ENCODE results near the gene NOPCHAP1. TPM values are rescaled to one million over a fixed set of nuclear protein-coding genes. Genes with fewer than 3 reads are reported as not detected.
"Not testable (repeated sequence)": the region's sequence is repeated elsewhere in the genome, so short reads cannot be mapped to it uniquely, and the experiment has no call there.

Gene NOPCHAP1, protein sequence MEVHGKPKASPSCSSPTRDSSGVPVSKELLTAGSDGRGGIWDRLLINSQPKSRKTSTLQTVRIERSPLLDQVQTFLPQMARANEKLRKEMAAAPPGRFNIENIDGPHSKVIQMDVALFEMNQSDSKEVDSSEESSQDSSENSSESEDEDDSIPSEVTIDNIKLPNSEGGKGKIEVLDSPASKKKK
- 31.9 TPM for total RNA-seq

DNA sequence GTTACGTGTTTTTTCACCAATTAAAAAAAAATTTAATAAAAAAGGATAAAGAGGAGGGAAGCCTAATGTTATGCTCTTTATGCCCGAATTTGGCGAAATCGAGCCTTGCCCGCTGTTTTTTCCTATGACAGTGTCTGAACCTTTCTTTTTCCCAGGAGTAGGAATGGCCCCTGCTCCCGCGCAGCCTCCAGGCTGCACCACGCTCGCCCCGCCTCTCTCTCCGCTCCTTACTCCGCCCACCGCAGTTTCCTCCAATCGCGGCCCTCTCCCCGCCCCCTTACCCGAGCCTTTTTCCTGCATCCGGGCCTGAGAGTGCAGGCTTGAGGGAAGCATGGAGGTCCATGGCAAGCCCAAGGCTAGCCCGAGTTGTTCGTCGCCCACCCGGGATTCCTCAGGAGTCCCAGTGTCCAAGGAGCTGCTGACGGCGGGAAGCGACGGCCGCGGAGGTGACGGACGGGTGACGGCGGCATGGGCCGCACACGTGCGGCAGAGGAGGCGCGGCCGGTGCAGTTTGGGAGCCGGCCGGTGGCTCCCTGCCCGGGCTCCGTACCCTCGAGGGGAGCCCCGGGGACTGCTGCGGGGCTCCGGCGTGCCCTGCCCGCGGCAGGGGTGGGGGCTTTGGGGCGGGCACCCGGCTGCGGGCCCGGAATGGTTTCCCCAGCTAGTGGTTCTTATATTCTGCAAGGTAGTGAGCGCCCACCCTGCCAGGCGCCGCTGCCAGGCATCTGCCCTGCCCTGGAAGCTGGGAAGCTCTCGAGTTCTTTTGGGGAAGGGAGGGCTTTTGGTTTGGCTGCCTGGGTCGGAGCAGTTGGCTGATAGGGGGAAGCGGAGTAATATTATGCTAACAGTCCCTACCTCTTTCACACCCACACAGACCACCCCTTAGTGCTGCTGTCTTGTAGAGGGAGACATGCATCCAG is at the start of gene NOPCHAP1:
NOPCHAP1 (plus strand) TSS at position 295 of the 920 bp plus-strand sequence; CDS start at position 332, 37 bp downstream.
- Histone ChIP-seq H3K27me3 (no peaks in the 10 kb centered on the region), H3K36me3 (peaks cover 0 to 19% of the 10 kb centered on the region in 2 donors), H3K9me3 (no peaks in the 10 kb centered on the region), H3K27ac (peak within 1 kb of the TSS; percentile 52 to 58), H3K4me3 (peak within 1 kb of the TSS; percentile 72 to 76), H3K4me1 (peaks cover 5 to 17% of the 10 kb centered on the region in 2 donors)
- intact Hi-C loops (cut with DNase I), result loop anchor here (1.0 to 5.0 kb wide), 2 partner anchors 28 to 66 kb away; partner anchors contain the start of gene SLC41A2
- peak; percentile 75 to 97 for DNase-seq (ENCODE audit: low spot score in 2 of 2)
- TF ChIP-seq, protein P1, sequence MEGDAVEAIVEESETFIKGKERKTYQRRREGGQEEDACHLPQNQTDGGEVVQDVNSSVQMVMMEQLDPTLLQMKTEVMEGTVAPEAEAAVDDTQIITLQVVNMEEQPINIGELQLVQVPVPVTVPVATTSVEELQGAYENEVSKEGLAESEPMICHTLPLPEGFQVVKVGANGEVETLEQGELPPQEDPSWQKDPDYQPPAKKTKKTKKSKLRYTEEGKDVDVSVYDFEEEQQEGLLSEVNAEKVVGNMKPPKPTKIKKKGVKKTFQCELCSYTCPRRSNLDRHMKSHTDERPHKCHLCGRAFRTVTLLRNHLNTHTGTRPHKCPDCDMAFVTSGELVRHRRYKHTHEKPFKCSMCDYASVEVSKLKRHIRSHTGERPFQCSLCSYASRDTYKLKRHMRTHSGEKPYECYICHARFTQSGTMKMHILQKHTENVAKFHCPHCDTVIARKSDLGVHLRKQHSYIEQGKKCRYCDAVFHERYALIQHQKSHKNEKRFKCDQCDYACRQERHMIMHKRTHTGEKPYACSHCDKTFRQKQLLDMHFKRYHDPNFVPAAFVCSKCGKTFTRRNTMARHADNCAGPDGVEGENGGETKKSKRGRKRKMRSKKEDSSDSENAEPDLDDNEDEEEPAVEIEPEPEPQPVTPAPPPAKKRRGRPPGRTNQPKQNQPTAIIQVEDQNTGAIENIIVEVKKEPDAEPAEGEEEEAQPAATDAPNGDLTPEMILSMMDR (IDR thresholded peaks at IDR 0.05), result no peak

DNA sequence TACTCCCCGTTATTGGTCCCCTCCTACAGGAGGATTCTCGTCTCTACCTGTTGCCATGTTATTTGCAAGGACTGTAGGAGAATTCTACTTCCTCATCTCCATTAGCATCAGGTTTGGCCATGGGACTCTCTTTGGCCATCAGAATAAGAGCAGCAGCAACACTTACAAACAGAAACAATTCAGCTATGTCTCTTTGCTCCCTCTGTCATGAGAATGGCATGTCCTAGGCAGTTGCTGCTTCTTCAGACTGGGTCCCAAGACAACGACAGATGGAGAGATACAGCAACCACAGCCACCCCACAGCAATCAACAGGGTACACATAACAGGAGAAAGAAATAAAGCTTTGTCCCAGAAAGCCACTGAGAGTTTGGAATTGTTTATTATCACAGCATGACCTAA is 47.7 kb upstream of the NOPCHAP1 start:
- no peaks in the 10 kb centered on the region for H3K36me3 ChIP-seq
- TF ChIP-seq, protein P1 (IDR thresholded peaks at IDR 0.05), result no peak
- no peak for DNase-seq (ENCODE audit: low spot score in 2 of 2)
- no peak overlapping the region for H3K27ac ChIP-seq
- H3K4me3 ChIP-seq, result no peak overlapping the region
- H3K9me3 ChIP-seq, result no peaks in the 10 kb centered on the region
- peaks cover 0 to 13% of the 10 kb centered on the region in 2 donors for H3K4me1 ChIP-seq
- H3K27me3 ChIP-seq, result no peaks in the 10 kb centered on the region
- intact Hi-C loops (cut with DNase I), result no loop called here

DNA sequence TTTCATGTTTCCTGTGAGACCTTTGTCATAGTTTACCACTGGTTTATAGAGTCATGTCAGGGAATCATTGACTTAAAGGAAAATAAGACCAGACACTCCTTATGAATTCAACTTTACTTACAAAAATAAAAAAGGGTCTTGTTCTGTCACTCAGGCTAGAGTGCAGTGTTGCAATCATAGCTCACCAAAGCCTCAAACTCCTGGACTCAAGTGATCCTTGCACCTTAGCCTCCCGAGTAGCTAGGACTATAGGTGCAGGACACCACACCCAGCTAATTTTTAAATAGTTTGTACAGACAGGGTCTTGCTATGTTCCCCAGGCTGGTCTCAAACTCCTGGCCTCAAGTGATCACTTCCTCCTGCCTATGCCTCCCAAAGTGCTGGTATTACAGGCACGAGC is 47.0 kb upstream of the NOPCHAP1 start:
- intact Hi-C loops (cut with DNase I), result no loop called here
- peaks cover 0 to 13% of the 10 kb centered on the region in 2 donors for H3K4me1 ChIP-seq
- H3K27me3 ChIP-seq, result no peaks in the 10 kb centered on the region
- no peak for DNase-seq (ENCODE audit: low spot score in 2 of 2)
- TF ChIP-seq, protein P1 (IDR thresholded peaks at IDR 0.05), result no peak
- H3K9me3 ChIP-seq, result no peaks in the 10 kb centered on the region
- H3K36me3 ChIP-seq, result no peaks in the 10 kb centered on the region
- H3K27ac ChIP-seq, result no peak overlapping the region
- no peak overlapping the region for H3K4me3 ChIP-seq

DNA sequence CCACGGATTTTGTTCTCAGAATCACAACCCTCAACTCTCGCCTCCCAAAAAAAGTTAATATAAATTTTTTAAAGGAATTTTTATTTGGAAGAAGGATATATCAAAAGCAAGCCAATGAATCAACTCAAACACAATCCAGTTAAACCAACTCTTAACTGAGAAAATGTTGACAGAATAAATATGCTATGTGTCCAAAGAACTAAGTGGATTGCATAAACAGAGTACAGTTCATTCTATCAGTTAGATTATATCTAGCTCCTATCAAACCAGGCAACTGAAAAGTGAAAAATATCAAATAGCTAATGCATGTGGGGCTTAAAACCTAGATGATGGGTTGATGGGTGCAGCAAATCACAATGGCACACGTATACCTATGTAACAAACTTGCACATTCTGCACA is 44.7 kb upstream of the NOPCHAP1 start:
- no peak overlapping the region for H3K4me3 ChIP-seq
- no peaks in the 10 kb centered on the region for H3K9me3 ChIP-seq
- no peaks in the 10 kb centered on the region for H3K36me3 ChIP-seq
- no peak overlapping the region for H3K27ac ChIP-seq
- H3K4me1 ChIP-seq, result peaks cover 0 to 13% of the 10 kb centered on the region in 2 donors
- intact Hi-C loops (cut with DNase I), result no loop called here
- TF ChIP-seq, protein P1 (IDR thresholded peaks at IDR 0.05), result no peak
- H3K27me3 ChIP-seq, result no peaks in the 10 kb centered on the region
- no peak for DNase-seq (ENCODE audit: low spot score in 2 of 2)

DNA sequence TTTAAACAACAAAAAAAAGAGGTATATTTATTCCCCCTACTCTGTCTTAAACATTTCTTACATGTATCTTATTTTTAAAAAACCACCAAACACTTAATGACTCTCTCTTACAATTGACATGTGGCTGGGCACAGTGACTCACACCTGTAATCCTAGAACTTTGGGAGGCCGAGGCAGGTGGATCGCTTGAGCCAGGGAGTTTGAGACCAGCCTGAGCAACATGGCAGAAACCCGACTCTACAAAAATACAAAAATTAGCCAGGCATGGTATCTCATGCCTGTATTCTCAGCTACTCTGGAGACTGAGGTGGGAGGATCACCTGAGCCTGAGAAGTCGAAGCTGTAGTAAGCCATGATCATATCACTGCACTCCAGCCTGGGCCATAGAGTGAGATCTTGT is 44.0 kb upstream of the NOPCHAP1 start:
- TF ChIP-seq, protein P1 (IDR thresholded peaks at IDR 0.05), result no peak
- H3K27me3 ChIP-seq, result no peaks in the 10 kb centered on the region

DNA sequence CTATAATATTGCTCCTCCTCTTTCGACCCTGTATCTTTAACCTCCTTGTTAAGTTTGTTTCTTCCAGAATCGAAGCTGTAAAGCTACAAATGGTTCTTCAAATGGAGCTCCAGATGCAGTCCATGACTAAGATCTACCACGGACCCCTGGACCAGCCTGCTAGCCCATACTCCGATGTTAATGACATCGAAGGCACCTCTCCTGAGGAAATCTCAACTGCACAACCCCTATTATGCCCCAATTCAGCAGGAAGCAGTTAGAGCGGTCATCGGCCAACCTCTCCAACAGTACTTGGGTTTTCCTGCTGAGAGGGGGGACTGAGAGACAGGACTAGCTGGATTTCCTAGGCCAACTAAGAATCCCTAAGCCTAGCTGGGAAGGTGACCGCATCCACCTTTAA is 42.7 kb upstream of the NOPCHAP1 start:
- peaks cover 0 to 20% of the 10 kb centered on the region in 2 donors for H3K4me1 ChIP-seq
- intact Hi-C loops (cut with DNase I); H3K9me3 ChIP-seq; DNase-seq (ENCODE audit: low spot score in 2 of 2); H3K27me3 ChIP-seq; H3K36me3 ChIP-seq; H3K4me3 ChIP-seq; H3K27ac ChIP-seq: not testable (repeated sequence)

More for the DNA sequence above, 44.0 kb upstream of the NOPCHAP1 start:
- H3K36me3 ChIP-seq, result no peaks in the 10 kb centered on the region
- no peak for DNase-seq (ENCODE audit: low spot score in 2 of 2)
- H3K4me1 ChIP-seq, result peaks cover 0 to 13% of the 10 kb centered on the region in 2 donors
- intact Hi-C loops (cut with DNase I), result no loop called here
- no peak overlapping the region for H3K4me3 ChIP-seq
- no peaks in the 10 kb centered on the region for H3K9me3 ChIP-seq
- H3K27ac ChIP-seq, result peak overlapping the region in 1 of 2 donors; percentile 12

Data from ascending aorta (tissue), 2 donors.